GM23338 (cell line): Measurements from ENCODE around the gene DNASE1L2. TPM values are rescaled to one million over a fixed set of nuclear protein-coding genes. Genes with fewer than 3 reads are reported as not detected.

Experiments
- ATAC-seq: fragments of 200-7000 bp; cut with Tn5 transposase; 3 replicates; pipeline ENCODE4 v1.9.1; 2020
- DNase-seq: peaks from one replicate; pipeline ENCODE4 v3.0.0-alpha.2; 2015; ENCODE audit warnings: low spot score
- H2AFZ ChIP-seq: fragments of 200-600 bp; sonication (generic); 2 replicates; pipeline ENCODE4 v1.8.0; 2016; ENCODE audit warnings: antibody characterized with exemption, mild to moderate bottlenecking, moderate library complexity
- H3F3A ChIP-seq: fragments of 200-600 bp; sonication (generic); replicated peaks from 2 replicates; pipeline ENCODE4 v1.8.0; 2017; ENCODE audit warnings: antibody characterized with exemption, mixed run types, low read depth
- H3K27ac ChIP-seq: fragments of 200-600 bp; sonication (generic); 2 replicates; pipeline ENCODE4 v1.6.1; 2016; ENCODE audit warnings: low read depth
- H3K27me3 ChIP-seq: fragments of 200-600 bp; sonication (generic); 2 replicates; pipeline ENCODE4 v1.8.0; 2016; ENCODE audit warnings: mild to moderate bottlenecking, mixed run types, moderate library complexity; ENCODE audit not compliant: insufficient read depth
- H3K36me3 ChIP-seq: fragments of 200-600 bp; sonication (generic); 2 replicates; pipeline ENCODE4 v1.8.0; 2016; ENCODE audit warnings: mild to moderate bottlenecking; ENCODE audit not compliant: insufficient read depth
- H3K4me1 ChIP-seq: fragments of 200-600 bp; sonication (generic); 2 replicates; pipeline ENCODE4 v1.8.0; 2016; ENCODE audit warnings: mild to moderate bottlenecking, moderate library complexity; ENCODE audit not compliant: insufficient read depth
- H3K4me2 ChIP-seq: fragments of 200-600 bp; sonication (generic); 2 replicates; pipeline ENCODE4 v1.7.1; 2017; ENCODE audit warnings: mixed run types
- H3K4me3 ChIP-seq: fragments of 200-600 bp; sonication (generic); 2 replicates; pipeline ENCODE4 v1.6.1; 2016; ENCODE audit warnings: mixed run types
- H3K79me2 ChIP-seq: fragments of 200-600 bp; sonication (generic); replicated peaks from 2 replicates; pipeline ENCODE4 v1.8.0; 2017; ENCODE audit warnings: mild to moderate bottlenecking; ENCODE audit not compliant: insufficient read depth
- H3K9me2 ChIP-seq: fragments of 200-600 bp; sonication (generic); 2 replicates; pipeline ENCODE4 v1.8.0; 2017; ENCODE audit not compliant: insufficient read depth
- H4K20me1 ChIP-seq: fragments of 200-600 bp; sonication (generic); replicated peaks from 2 replicates; pipeline ENCODE4 v1.8.0; 2017; ENCODE audit warnings: mild to moderate bottlenecking; ENCODE audit not compliant: insufficient read depth
- H3K27ac Mint-ChIP-seq: 2 replicates; pipeline ENCODE4 v1.8.0; 2020; ENCODE audit warnings: inconsistent platforms, mild to moderate bottlenecking, moderate library complexity, mixed read lengths
- H3K27me3 Mint-ChIP-seq: 3 replicates; pipeline ENCODE4 v1.8.0; 2022; ENCODE audit warnings: low read depth, mild to moderate bottlenecking, moderate library complexity, mixed read lengths, inconsistent platforms; ENCODE audit not compliant: insufficient read depth, poor library complexity
- H3K36me3 Mint-ChIP-seq: 3 replicates; pipeline ENCODE4 v1.8.0; 2021; ENCODE audit warnings: low read depth, mild to moderate bottlenecking, inconsistent platforms, moderate library complexity, mixed read lengths
- H3K4me1 Mint-ChIP-seq: 3 replicates; pipeline ENCODE4 v1.8.0; 2020; ENCODE audit warnings: mild to moderate bottlenecking, inconsistent platforms, mixed read lengths
- H3K4me3 Mint-ChIP-seq: 3 replicates; pipeline ENCODE4 v1.8.0; 2021; ENCODE audit warnings: moderate library complexity, mild to moderate bottlenecking, inconsistent platforms, mixed read lengths
- H3K9me3 Mint-ChIP-seq: 3 replicates; pipeline ENCODE4 v1.8.0; 2020; ENCODE audit warnings: moderate library complexity, mild to moderate bottlenecking, inconsistent platforms, mixed read lengths
- STAT1 ChIP-seq: IDR thresholded peaks from one replicate; pipeline ENCODE4 v1.6.1; 2016; ENCODE audit warnings: antibody characterized with exemption; ENCODE audit not compliant: unreplicated experiment
- polyA plus RNA-seq: library from polyadenylated mRNA; unstranded; fragments of >200 nt; fragmentation: Nextera tagmentation; extraction: Ambion mirVana; gene quantifications from 2 replicates; pipeline ENCODE4 v1.2.1, GENCODE V29; 2016
- total RNA-seq: library from RNA; depleted of rRNA; stranded (reverse); fragments of >200 nt; shearing (Covaris generic); gene quantifications from 2 replicates; pipeline ENCODE4 v1.2.3, GENCODE V29; 2014
- TF ChIP-seq, protein P1 (sequence below): fragments of 250-450 bp; sonication (Bioruptor Pico); IDR thresholded peaks from 2 replicates; pipeline ENCODE4 v1.5.0; 2020; ENCODE audit warnings: mild to moderate bottlenecking, moderate library complexity

Gene DNASE1L2
- total and polyA plus RNA-seq, 2 experiments from 2014 or later, result 0.23 TPM; not detected in 1

GRCh38 chr16:2190659-2191445 lies 45.4 kb upstream of the DNASE1L2 start (continued):
- TF ChIP-seq, protein P1, sequence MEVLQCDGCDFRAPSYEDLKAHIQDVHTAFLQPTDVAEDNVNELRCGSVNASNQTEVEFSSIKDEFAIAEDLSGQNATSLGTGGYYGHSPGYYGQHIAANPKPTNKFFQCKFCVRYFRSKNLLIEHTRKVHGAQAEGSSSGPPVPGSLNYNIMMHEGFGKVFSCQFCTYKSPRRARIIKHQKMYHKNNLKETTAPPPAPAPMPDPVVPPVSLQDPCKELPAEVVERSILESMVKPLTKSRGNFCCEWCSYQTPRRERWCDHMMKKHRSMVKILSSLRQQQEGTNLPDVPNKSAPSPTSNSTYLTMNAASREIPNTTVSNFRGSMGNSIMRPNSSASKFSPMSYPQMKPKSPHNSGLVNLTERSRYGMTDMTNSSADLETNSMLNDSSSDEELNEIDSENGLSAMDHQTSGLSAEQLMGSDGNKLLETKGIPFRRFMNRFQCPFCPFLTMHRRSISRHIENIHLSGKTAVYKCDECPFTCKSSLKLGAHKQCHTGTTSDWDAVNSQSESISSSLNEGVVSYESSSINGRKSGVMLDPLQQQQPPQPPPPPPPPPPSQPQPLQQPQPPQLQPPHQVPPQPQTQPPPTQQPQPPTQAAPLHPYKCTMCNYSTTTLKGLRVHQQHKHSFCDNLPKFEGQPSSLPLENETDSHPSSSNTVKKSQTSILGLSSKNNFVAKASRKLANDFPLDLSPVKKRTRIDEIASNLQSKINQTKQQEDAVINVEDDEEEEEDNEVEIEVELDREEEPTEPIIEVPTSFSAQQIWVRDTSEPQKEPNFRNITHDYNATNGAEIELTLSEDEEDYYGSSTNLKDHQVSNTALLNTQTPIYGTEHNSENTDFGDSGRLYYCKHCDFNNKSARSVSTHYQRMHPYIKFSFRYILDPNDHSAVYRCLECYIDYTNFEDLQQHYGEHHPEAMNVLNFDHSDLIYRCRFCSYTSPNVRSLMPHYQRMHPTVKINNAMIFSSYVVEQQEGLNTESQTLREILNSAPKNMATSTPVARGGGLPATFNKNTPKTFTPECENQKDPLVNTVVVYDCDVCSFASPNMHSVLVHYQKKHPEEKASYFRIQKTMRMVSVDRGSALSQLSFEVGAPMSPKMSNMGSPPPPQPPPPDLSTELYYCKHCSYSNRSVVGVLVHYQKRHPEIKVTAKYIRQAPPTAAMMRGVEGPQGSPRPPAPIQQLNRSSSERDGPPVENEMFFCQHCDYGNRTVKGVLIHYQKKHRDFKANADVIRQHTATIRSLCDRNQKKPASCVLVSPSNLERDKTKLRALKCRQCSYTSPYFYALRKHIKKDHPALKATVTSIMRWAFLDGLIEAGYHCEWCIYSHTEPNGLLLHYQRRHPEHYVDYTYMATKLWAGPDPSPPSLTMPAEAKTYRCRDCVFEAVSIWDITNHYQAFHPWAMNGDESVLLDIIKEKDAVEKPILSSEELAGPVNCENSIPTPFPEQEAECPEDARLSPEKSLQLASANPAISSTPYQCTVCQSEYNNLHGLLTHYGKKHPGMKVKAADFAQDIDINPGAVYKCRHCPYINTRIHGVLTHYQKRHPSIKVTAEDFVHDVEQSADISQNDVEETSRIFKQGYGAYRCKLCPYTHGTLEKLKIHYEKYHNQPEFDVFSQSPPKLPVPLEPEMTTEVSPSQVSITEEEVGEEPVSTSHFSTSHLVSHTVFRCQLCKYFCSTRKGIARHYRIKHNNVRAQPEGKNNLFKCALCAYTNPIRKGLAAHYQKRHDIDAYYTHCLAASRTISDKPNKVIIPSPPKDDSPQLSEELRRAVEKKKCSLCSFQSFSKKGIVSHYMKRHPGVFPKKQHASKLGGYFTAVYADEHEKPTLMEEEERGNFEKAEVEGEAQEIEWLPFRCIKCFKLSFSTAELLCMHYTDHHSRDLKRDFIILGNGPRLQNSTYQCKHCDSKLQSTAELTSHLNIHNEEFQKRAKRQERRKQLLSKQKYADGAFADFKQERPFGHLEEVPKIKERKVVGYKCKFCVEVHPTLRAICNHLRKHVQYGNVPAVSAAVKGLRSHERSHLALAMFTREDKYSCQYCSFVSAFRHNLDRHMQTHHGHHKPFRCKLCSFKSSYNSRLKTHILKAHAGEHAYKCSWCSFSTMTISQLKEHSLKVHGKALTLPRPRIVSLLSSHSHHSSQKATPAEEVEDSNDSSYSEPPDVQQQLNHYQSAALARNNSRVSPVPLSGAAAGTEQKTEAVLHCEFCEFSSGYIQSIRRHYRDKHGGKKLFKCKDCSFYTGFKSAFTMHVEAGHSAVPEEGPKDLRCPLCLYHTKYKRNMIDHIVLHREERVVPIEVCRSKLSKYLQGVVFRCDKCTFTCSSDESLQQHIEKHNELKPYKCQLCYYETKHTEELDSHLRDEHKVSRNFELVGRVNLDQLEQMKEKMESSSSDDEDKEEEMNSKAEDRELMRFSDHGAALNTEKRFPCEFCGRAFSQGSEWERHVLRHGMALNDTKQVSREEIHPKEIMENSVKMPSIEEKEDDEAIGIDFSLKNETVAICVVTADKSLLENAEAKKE (CRISPR knock-in tag), result no peak

DNA sequence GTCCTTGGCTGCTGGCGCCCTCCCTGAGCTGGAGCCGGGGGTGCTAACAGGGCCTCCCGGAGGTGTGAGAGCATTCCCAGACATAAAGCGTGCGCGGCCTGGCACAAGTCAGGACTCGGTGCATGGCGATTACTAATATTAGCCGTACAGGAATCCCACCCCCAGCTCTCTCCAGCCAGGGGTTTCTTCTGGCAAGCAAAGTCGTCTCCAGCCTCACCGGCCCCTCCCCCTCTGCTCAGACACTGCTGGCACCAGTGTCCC lies 44.9 kb upstream of the DNASE1L2 start:
- no peaks in the 10 kb centered on the region for H3K79me2 ChIP-seq
- no peaks in the 10 kb centered on the region for H3K9me2 ChIP-seq
- Mint-ChIP-seq H3K9me3 (no peaks in the 10 kb centered on the region), H3K4me1 (no peaks in the 10 kb centered on the region), H3K27me3 (peaks cover 5% of the 10 kb centered on the region), H3K36me3 (no peaks in the 10 kb centered on the region), H3K27ac (no peak overlapping the region), H3K4me3 (no peak overlapping the region)
- H3K27ac ChIP-seq, result no peak overlapping the region
- H3K36me3 ChIP-seq, result no peaks in the 10 kb centered on the region
- no peak for ATAC-seq
- no peak overlapping the region for H3K4me2 ChIP-seq
- no peak for TF ChIP-seq STAT1
- no peaks in the 10 kb centered on the region; the same call in 1 of the 2 replicates for H3K4me1 ChIP-seq
- H3F3A ChIP-seq, result 0 out of 2 replicates have a peak, but pooled peaks cover 2% of the 10 kb centered on the region
- H3K4me3 ChIP-seq, result no peak overlapping the region
- no peak overlapping the region for H2AFZ ChIP-seq
- H4K20me1 ChIP-seq, result no peaks in the 10 kb centered on the region
- H3K27me3 ChIP-seq, result peaks cover 11% of the 10 kb centered on the region
- DNase-seq, result no peak
